Activated T-helper 2 cell treated with anti-CD3 and anti-CD28 coated beads, Interferon-gamma antibody, Interleukin-2, Interleukin-4, amounts not matched to agents 10 μg/mL and 5 μg/mL and 100 μg/mL, durations not matched to agents 14 hours and 24 hours and 36 hours (primary cell): ENCODE results near the gene LRRC34. TPM values are rescaled to one million over a fixed set of nuclear protein-coding genes. Genes with fewer than 3 reads are reported as not detected.

ENCODE experiments used
- DNase-seq: peaks from one replicate; pipeline ENCODE4 v3.0.0; 2021; ENCODE audit warnings: low spot score
- H3K27ac Mint-ChIP-seq: one replicate; pipeline ENCODE4 v1.8.0; 2021; ENCODE audit warnings: mixed read lengths
- H3K27me3 Mint-ChIP-seq: one replicate; pipeline ENCODE4 v1.8.0; 2021; ENCODE audit warnings: low read depth, mixed read lengths
- H3K36me3 Mint-ChIP-seq: one replicate; pipeline ENCODE4 v1.8.0; 2021; ENCODE audit warnings: low read depth, mixed read lengths
- H3K4me1 Mint-ChIP-seq: one replicate; pipeline ENCODE4 v1.8.0; 2021; ENCODE audit warnings: low read depth, mixed read lengths
- H3K4me3 Mint-ChIP-seq: one replicate; pipeline ENCODE4 v1.8.0; 2021; ENCODE audit warnings: low read depth, mild to moderate bottlenecking, moderate library complexity, mixed read lengths
- H3K9me3 Mint-ChIP-seq: one replicate; pipeline ENCODE4 v1.8.0; 2021; ENCODE audit warnings: mixed read lengths
- intact Hi-C: fragments of 100-400 bp; cut with micrococcal nuclease; formaldehyde crosslinking; loops from one replicate; pipeline ENCODE4 v1.15.1; 2023
- total RNA-seq: library from RNA; stranded (reverse); gene quantifications from 2 replicates; pipeline ENCODE4 v1.2.3, GENCODE V29; 2022

The LRRC34 gene
- total RNA-seq, 1 donor from 2014 or later = 5.6 TPM

- intact Hi-C loops = no loop called here
- Mint-ChIP-seq H3K4me3 (no peak overlapping the region), H3K27me3 (peaks cover 15% of the 10 kb centered on the region), H3K27ac (no peak overlapping the region), H3K36me3 (no peaks in the 10 kb centered on the region), H3K9me3 (no peaks in the 10 kb centered on the region), H3K4me1 (no peaks in the 10 kb centered on the region)
- DNase-seq = no peak
Observed at GRCh38 chr3:169836078-169836941, 23.6 kb upstream of the LRRC34 start.

GRCh38 chr3:169835533-169835932 lies 22.8 kb upstream of the LRRC34 start:
- intact Hi-C loops = no loop called here
- H3K4me1 Mint-ChIP-seq = no peaks in the 10 kb centered on the region

GRCh38 chr3:169827712-169828111 lies 15.0 kb upstream of the LRRC34 start:
- DNase-seq = no peak
- peaks cover 5% of the 10 kb centered on the region for H3K4me1 Mint-ChIP-seq
- no peaks in the 10 kb centered on the region for H3K27me3 Mint-ChIP-seq
- no peaks in the 10 kb centered on the region for H3K9me3 Mint-ChIP-seq
- H3K27ac Mint-ChIP-seq = no peak overlapping the region
- no peak overlapping the region for H3K4me3 Mint-ChIP-seq
- H3K36me3 Mint-ChIP-seq = no peaks in the 10 kb centered on the region
- intact Hi-C loops = no loop called here

More at GRCh38 chr3:169835533-169835932, 22.8 kb upstream of the LRRC34 start:
- H3K27me3 Mint-ChIP-seq = peaks cover 10% of the 10 kb centered on the region
- no peaks in the 10 kb centered on the region for H3K9me3 Mint-ChIP-seq
- H3K4me3 Mint-ChIP-seq = no peak overlapping the region
- H3K36me3 Mint-ChIP-seq = no peaks in the 10 kb centered on the region
- H3K27ac Mint-ChIP-seq = no peak overlapping the region
- DNase-seq = no peak

- no peak for DNase-seq
- no peaks in the 10 kb centered on the region for H3K36me3 Mint-ChIP-seq
- intact Hi-C loops = no loop called here
- peaks cover 5% of the 10 kb centered on the region for H3K4me1 Mint-ChIP-seq
- peaks cover 2% of the 10 kb centered on the region for H3K27me3 Mint-ChIP-seq
- no peaks in the 10 kb centered on the region for H3K9me3 Mint-ChIP-seq
- H3K27ac Mint-ChIP-seq = no peak overlapping the region
- no peak overlapping the region for H3K4me3 Mint-ChIP-seq
Observed at GRCh38 chr3:169825316-169825715, 12.6 kb upstream of the LRRC34 start.

- Mint-ChIP-seq H3K27me3 (peaks cover 17% of the 10 kb centered on the region), H3K4me1 (no peaks in the 10 kb centered on the region), H3K9me3 (no peaks in the 10 kb centered on the region), H3K4me3 (no peak overlapping the region), H3K36me3 (no peaks in the 10 kb centered on the region), H3K27ac (no peak overlapping the region)
- intact Hi-C loops = no loop called here
- DNase-seq = no peak
Observed at GRCh38 chr3:169822983-169823382, 10.3 kb upstream of the LRRC34 start.

GRCh38 chr3:169822540-169822939 lies 9.8 kb upstream of the LRRC34 start:
- H3K4me3 Mint-ChIP-seq = no peak overlapping the region
- H3K36me3 Mint-ChIP-seq = no peaks in the 10 kb centered on the region
- no peaks in the 10 kb centered on the region for H3K4me1 Mint-ChIP-seq
- peaks cover 21% of the 10 kb centered on the region for H3K27me3 Mint-ChIP-seq
- no peak for DNase-seq
- intact Hi-C loops = no loop called here
- H3K27ac Mint-ChIP-seq = no peak overlapping the region
- no peaks in the 10 kb centered on the region for H3K9me3 Mint-ChIP-seq

- intact Hi-C loops = no loop called here
- Mint-ChIP-seq H3K36me3 (no peaks in the 10 kb centered on the region), H3K4me1 (no peaks in the 10 kb centered on the region), H3K9me3 (no peaks in the 10 kb centered on the region), H3K27ac (no peak overlapping the region), H3K27me3 (peaks cover 25% of the 10 kb centered on the region), H3K4me3 (no peak overlapping the region)
- no peak for DNase-seq
Observed at GRCh38 chr3:169822091-169822490, 9.4 kb upstream of the LRRC34 start.

- Mint-ChIP-seq H3K9me3 (peaks cover 24% of the 10 kb centered on the region), H3K4me3 (no peak overlapping the region), H3K27me3 (peaks cover 35% of the 10 kb centered on the region), H3K36me3 (peaks cover 12% of the 10 kb centered on the region), H3K4me1 (peaks cover 10% of the 10 kb centered on the region), H3K27ac (no peak overlapping the region)
- intact Hi-C loops = no loop called here
- no peak for DNase-seq
Observed at GRCh38 chr3:169818316-169818715, 5.6 kb upstream of the LRRC34 start.

- no peak for DNase-seq
- Mint-ChIP-seq H3K27me3 (peaks cover 33% of the 10 kb centered on the region), H3K9me3 (peaks cover 24% of the 10 kb centered on the region), H3K27ac (no peak overlapping the region), H3K4me1 (peaks cover 24% of the 10 kb centered on the region), H3K36me3 (peaks cover 12% of the 10 kb centered on the region), H3K4me3 (no peak overlapping the region)
- intact Hi-C loops = no loop called here
Observed at GRCh38 chr3:169815590-169816150, 3.0 kb upstream of the LRRC34 start.

- peaks cover 24% of the 10 kb centered on the region for H3K9me3 Mint-ChIP-seq
- peaks cover 12% of the 10 kb centered on the region for H3K36me3 Mint-ChIP-seq
- peak; percentile 74 for DNase-seq
- intact Hi-C loops = loop anchor here (1.0 to 5.0 kb wide), 5 partner anchors 41 to 367 kb away; partner anchors contain the start of genes MYNN, PHC3, SEC62 and TERC
- peak overlapping the region; percentile 95 for H3K27ac Mint-ChIP-seq
- peak overlapping the region; percentile 87 for H3K4me3 Mint-ChIP-seq
- H3K27me3 Mint-ChIP-seq = peaks cover 22% of the 10 kb centered on the region
- H3K4me1 Mint-ChIP-seq = peaks cover 29% of the 10 kb centered on the region
Observed at GRCh38 chr3:169813757-169814517, 1.2 kb upstream of the LRRC34 start.

GRCh38 chr3:169813278-169813677 lies 574 bp upstream of the LRRC34 start:
- peaks cover 34% of the 10 kb centered on the region for H3K4me1 Mint-ChIP-seq
- peaks cover 21% of the 10 kb centered on the region for H3K27me3 Mint-ChIP-seq
- H3K27ac Mint-ChIP-seq = peak overlapping the region; percentile 95
- peaks cover 13% of the 10 kb centered on the region for H3K36me3 Mint-ChIP-seq
- peaks cover 24% of the 10 kb centered on the region for H3K9me3 Mint-ChIP-seq
- peak overlapping the region; percentile 87 for H3K4me3 Mint-ChIP-seq
- intact Hi-C loops = loop anchor here (1.0 to 5.0 kb wide), 5 partner anchors 40 to 368 kb away; partner anchors contain the start of genes MYNN, PHC3, SEC62 and TERC
- no peak for DNase-seq

GRCh38 chr3:169811631-169812331 lies 923 bp downstream of the LRRC34 start:
- intact Hi-C loops = loop anchor here (2.0 to 5.0 kb wide), 4 partner anchors 47 to 369 kb away; partner anchors contain the start of genes PHC3, SEC62 and TERC
- no peak for DNase-seq
- H3K4me3 Mint-ChIP-seq = peak overlapping the region; percentile 87
- H3K36me3 Mint-ChIP-seq = peaks cover 14% of the 10 kb centered on the region
- peak overlapping the region; percentile 80 for H3K27ac Mint-ChIP-seq
- peaks cover 24% of the 10 kb centered on the region for H3K9me3 Mint-ChIP-seq
- peaks cover 8% of the 10 kb centered on the region for H3K27me3 Mint-ChIP-seq
- H3K4me1 Mint-ChIP-seq = peaks cover 37% of the 10 kb centered on the region
